Neural cell (in vitro differentiated cells): Measurements from ENCODE around the gene GSC. TPM values are rescaled to one million over a fixed set of nuclear protein-coding genes. Genes with fewer than 3 reads are reported as not detected.

Source experiments
- H2AFZ ChIP-seq: fragments of 200-600, 300-800 bp; sonication (generic), shearing (Covaris generic); 2 replicates; pipeline ENCODE4 v1.6.0; 2014; ENCODE audit warnings: low read depth, mild to moderate bottlenecking, antibody characterized with exemption, low read length, moderate library complexity
- H3F3A ChIP-seq: fragments of 200-600 bp; shearing (Covaris generic); 2 replicates; pipeline ENCODE4 v1.6.1; 2016; ENCODE audit warnings: mild to moderate bottlenecking, moderate library complexity, mixed read lengths, antibody characterized with exemption, low read length; ENCODE audit not compliant: insufficient read depth, poor library complexity, severe bottlenecking
- H3K27ac ChIP-seq: fragments of 200-600, 300-800 bp; sonication (generic), shearing (Covaris generic); 2 replicates; pipeline ENCODE4 v1.5.1; 2014; ENCODE audit warnings: mild to moderate bottlenecking, low read length, moderate library complexity
- H3K27me3 ChIP-seq: fragments of 300-800, 200-600 bp; sonication (generic), shearing (Covaris generic); 2 replicates; pipeline ENCODE4 v1.6.0; 2014; ENCODE audit warnings: mild to moderate bottlenecking, low read depth, low read length, moderate library complexity; ENCODE audit not compliant: insufficient read depth
- H3K36me3 ChIP-seq: fragments of 300-800, 200-600 bp; sonication (generic), shearing (Covaris generic); 2 replicates; pipeline ENCODE4 v1.5.1; 2014; ENCODE audit warnings: mild to moderate bottlenecking, antibody characterized with exemption, low read length, moderate library complexity; ENCODE audit not compliant: insufficient read depth
- H3K4me2 ChIP-seq: fragments of 300-800, 200-600 bp; sonication (generic), shearing (Covaris generic); 2 replicates; pipeline ENCODE4 v1.6.0; 2014; ENCODE audit warnings: mild to moderate bottlenecking, low read length
- H3K4me3 ChIP-seq: fragments of 300-800, 200-600 bp; sonication (generic), shearing (Covaris generic); 2 replicates; pipeline ENCODE4 v1.5.1; 2014; ENCODE audit warnings: mild to moderate bottlenecking, low read length, moderate library complexity
- H3K79me2 ChIP-seq: fragments of 200-600 bp; shearing (Covaris generic); replicated peaks from 2 replicates; pipeline ENCODE4 v1.6.0; 2014; ENCODE audit warnings: mild to moderate bottlenecking, low read length, moderate library complexity; ENCODE audit not compliant: insufficient read depth
- H3K9ac ChIP-seq: fragments of 300-800, 200-600 bp; sonication (generic), shearing (Covaris generic); 2 replicates; pipeline ENCODE4 v1.6.1; 2016; ENCODE audit warnings: mild to moderate bottlenecking, low read length, mixed read lengths
- H3K9me2 ChIP-seq: fragments of 200-600 bp; shearing (Covaris generic); 2 replicates; pipeline ENCODE4 v1.6.1; 2016; ENCODE audit warnings: mild to moderate bottlenecking, low read length, mixed read lengths; ENCODE audit not compliant: insufficient read depth
- H3K9me3 ChIP-seq: fragments of 200-600, 300-800 bp; sonication (generic), shearing (Covaris generic); 2 replicates; pipeline ENCODE4 v1.6.1; 2016; ENCODE audit warnings: mild to moderate bottlenecking, mixed run types, low read length, moderate library complexity, mixed read lengths
- H4K20me1 ChIP-seq: fragments of 200-600 bp; shearing (Covaris generic); 2 replicates; pipeline ENCODE4 v1.6.1; 2016; ENCODE audit warnings: mild to moderate bottlenecking, mixed run types; ENCODE audit not compliant: insufficient read depth
- CTCF ChIP-seq: fragments of 450-650 bp; IDR thresholded peaks from 2 replicates; pipeline ENCODE4 v1.5.1; 2014; ENCODE audit warnings: antibody characterized with exemption, mild to moderate bottlenecking, moderate library complexity; ENCODE audit not compliant: poor library complexity, severe bottlenecking
- EP300 ChIP-seq: fragments of 450-650 bp; conservative IDR thresholded peaks from 2 replicates; pipeline ENCODE4 v1.6.1; 2014; ENCODE audit warnings: antibody characterized with exemption, mild to moderate bottlenecking, moderate library complexity; ENCODE audit not compliant: poor library complexity, severe bottlenecking
- EZH2 ChIP-seq: fragments of 200-600, 300-800 bp; shearing (Covaris generic), sonication (generic); IDR thresholded peaks from 2 replicates; pipeline ENCODE4 v1.6.1; 2014; ENCODE audit warnings: antibody characterized with exemption, low read length, borderline replicate concordance, mild to moderate bottlenecking; ENCODE audit not compliant: insufficient read depth, poor library complexity, severe bottlenecking
- MXI1 ChIP-seq: fragments of 450-650 bp; conservative IDR thresholded peaks from 2 replicates; pipeline ENCODE4 v1.6.1; 2014; ENCODE audit warnings: antibody characterized with exemption, mild to moderate bottlenecking; ENCODE audit not compliant: poor library complexity, severe bottlenecking
- POLR2AphosphoS5 ChIP-seq: IDR thresholded peaks from 2 replicates; pipeline ENCODE4 v1.6.1; 2012
- RAD21 ChIP-seq: fragments of 450-650 bp; conservative IDR thresholded peaks from 2 replicates; pipeline ENCODE4 v1.6.1; 2014; ENCODE audit warnings: antibody characterized with exemption, mild to moderate bottlenecking, moderate library complexity
- SMC3 ChIP-seq: fragments of 450-650 bp; conservative IDR thresholded peaks from 2 replicates; pipeline ENCODE4 v1.6.1; 2014; ENCODE audit warnings: antibody characterized with exemption, mild to moderate bottlenecking, moderate library complexity; ENCODE audit not compliant: poor library complexity
- TAF1 ChIP-seq: IDR thresholded peaks from 2 replicates; pipeline ENCODE4 v1.6.1; 2012; ENCODE audit warnings: low read depth
- polyA plus RNA-seq: library from polyadenylated mRNA; depleted of rRNA; stranded (reverse); fragments of >200 nt; gene quantifications from 2 replicates; pipeline ENCODE4 v1.2.3, GENCODE V29; 2014
- TF ChIP-seq, protein P1 (sequence below): IDR thresholded peaks from 2 replicates; pipeline ENCODE4 v1.6.1; 2012; ENCODE audit warnings: borderline replicate concordance

The GSC gene
- polyA plus RNA-seq, 1 donor from 2014 or later = 0.45 TPM

GRCh38 chr14:94772548-94772947 is 2.6 kb upstream of the GSC start:
- no peaks in the 10 kb centered on the region for H4K20me1 ChIP-seq
- no peak overlapping the region for H2AFZ ChIP-seq
- H3K4me3 ChIP-seq = peak overlapping the region; percentile 58
- H3K9me2 ChIP-seq = no peaks in the 10 kb centered on the region
- no peaks in the 10 kb centered on the region for H3K9me3 ChIP-seq
- no peak for TF ChIP-seq POLR2AphosphoS5
- no peak for TF ChIP-seq MXI1
- TF ChIP-seq EZH2 = no peak
- TF ChIP-seq, protein P1, sequence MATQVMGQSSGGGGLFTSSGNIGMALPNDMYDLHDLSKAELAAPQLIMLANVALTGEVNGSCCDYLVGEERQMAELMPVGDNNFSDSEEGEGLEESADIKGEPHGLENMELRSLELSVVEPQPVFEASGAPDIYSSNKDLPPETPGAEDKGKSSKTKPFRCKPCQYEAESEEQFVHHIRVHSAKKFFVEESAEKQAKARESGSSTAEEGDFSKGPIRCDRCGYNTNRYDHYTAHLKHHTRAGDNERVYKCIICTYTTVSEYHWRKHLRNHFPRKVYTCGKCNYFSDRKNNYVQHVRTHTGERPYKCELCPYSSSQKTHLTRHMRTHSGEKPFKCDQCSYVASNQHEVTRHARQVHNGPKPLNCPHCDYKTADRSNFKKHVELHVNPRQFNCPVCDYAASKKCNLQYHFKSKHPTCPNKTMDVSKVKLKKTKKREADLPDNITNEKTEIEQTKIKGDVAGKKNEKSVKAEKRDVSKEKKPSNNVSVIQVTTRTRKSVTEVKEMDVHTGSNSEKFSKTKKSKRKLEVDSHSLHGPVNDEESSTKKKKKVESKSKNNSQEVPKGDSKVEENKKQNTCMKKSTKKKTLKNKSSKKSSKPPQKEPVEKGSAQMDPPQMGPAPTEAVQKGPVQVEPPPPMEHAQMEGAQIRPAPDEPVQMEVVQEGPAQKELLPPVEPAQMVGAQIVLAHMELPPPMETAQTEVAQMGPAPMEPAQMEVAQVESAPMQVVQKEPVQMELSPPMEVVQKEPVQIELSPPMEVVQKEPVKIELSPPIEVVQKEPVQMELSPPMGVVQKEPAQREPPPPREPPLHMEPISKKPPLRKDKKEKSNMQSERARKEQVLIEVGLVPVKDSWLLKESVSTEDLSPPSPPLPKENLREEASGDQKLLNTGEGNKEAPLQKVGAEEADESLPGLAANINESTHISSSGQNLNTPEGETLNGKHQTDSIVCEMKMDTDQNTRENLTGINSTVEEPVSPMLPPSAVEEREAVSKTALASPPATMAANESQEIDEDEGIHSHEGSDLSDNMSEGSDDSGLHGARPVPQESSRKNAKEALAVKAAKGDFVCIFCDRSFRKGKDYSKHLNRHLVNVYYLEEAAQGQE = no peak
- TF ChIP-seq CTCF = no peak
- no peak for TF ChIP-seq TAF1
- no peak for TF ChIP-seq SMC3
- TF ChIP-seq RAD21 = no peak
- no peak for TF ChIP-seq EP300
- H3F3A ChIP-seq = no peaks in the 10 kb centered on the region
- H3K27me3 ChIP-seq = peaks cover 100% of the 10 kb centered on the region
- H3K36me3 ChIP-seq = no peaks in the 10 kb centered on the region
- no peak overlapping the region for H3K4me2 ChIP-seq
- H3K9ac ChIP-seq = no peak overlapping the region
- H3K79me2 ChIP-seq = no peaks in the 10 kb centered on the region
- no peak overlapping the region for H3K27ac ChIP-seq

DNA sequence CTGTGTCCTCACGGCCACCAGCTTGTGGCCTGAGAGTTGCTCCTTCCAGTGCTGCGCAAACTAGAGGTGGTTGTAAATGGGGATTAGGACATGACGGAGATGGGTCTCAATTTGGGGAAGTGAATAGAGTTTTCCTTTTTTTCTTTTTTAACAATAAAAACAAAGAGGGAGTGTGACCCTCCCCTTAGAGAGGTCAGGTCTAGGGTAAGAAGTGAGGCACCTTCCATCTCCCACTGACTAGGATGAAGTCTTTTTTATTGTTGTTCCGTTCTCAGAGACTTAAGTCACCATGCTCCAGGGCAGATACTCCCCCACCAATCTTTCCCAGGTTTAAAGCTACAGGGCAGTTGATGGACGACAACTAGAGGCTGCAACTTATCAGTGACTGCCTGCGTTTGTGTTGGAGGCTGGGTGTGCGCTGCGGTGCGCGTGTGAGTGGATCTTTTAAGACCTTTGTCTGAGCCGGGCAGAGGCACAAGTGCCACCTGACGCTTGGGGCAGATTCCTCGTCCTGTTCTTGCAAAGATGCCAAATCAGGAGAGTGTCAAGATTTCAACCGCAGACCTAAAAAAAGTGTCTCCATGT is 2.1 kb upstream of the GSC start:
- TF ChIP-seq MXI1 = no peak
- no peak for TF ChIP-seq POLR2AphosphoS5
- no peak for TF ChIP-seq EP300
- TF ChIP-seq CTCF = no peak
- no peak for TF ChIP-seq EZH2
- TF ChIP-seq, protein P1 = no peak
- no peak for TF ChIP-seq TAF1
- no peak for TF ChIP-seq SMC3
- TF ChIP-seq RAD21 = no peak
- no peaks in the 10 kb centered on the region for H3K9me3 ChIP-seq
- H3K36me3 ChIP-seq = no peaks in the 10 kb centered on the region
- H3F3A ChIP-seq = no peaks in the 10 kb centered on the region
- H3K9ac ChIP-seq = no peak overlapping the region
- H4K20me1 ChIP-seq = no peaks in the 10 kb centered on the region
- peaks cover 100% of the 10 kb centered on the region for H3K27me3 ChIP-seq
- H3K79me2 ChIP-seq = no peaks in the 10 kb centered on the region
- no peak overlapping the region for H2AFZ ChIP-seq
- no peaks in the 10 kb centered on the region for H3K9me2 ChIP-seq
- no peak overlapping the region for H3K4me3 ChIP-seq
- H3K4me2 ChIP-seq = no peak overlapping the region
- H3K27ac ChIP-seq = no peak overlapping the region
